GM12865 (cell line): ENCODE results near the gene HSPBP1.

Experiments
- DNase-seq: peaks from one replicate; pipeline ENCODE4 v3.0.0; 2010; ENCODE audit warnings: low read depth
- H3K4me3 ChIP-seq: 2 replicates; pipeline ENCODE4 v1.5.1; 2011; ENCODE audit warnings: mild to moderate bottlenecking, low read depth, low read length, control low read depth
- TF ChIP-seq, protein P1 (sequence below): IDR thresholded peaks from 2 replicates; pipeline ENCODE4 v1.5.1; 2011; ENCODE audit warnings: low read length, control low read depth, low read depth, inconsistent platforms; ENCODE audit not compliant: insufficient read depth; ENCODE audit errors: missing control alignments

The HSPBP1 gene

DNA sequence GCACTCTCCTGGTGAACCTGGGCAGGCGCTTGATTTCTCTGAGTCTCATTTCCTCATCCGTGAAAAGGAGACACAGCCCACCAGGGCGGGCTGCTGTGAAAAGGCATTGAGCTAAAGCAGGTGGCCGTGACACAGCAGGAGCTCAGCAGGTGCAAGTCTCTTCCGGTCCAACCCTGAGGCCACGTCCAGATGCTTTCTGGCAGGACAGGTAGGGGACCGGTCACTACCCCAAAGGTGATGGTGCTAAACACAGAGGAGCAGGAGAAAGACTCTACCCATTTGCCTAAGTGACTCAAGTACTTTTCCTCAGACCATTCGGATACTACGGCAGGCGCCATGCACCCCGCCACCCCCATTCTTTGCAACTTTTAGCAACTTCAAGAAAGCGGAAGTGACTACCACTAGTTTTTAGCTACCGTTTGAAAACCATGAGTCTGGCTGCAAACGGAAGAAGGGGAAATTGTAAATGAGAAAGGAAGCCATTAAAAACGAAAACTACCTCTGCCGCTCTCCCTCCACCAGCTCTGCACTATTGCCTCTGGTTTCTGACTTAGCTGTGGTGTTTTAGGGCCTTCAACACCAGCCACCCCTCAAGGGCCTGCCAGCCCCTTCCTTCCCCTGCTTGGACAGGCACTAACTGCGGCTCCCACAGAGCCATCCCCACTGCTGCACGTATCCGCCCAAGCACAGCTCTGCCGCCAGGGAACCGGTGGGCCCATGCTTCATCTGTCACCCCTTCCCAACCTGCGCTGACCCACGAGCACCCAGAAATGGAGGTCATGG, 25.9 kb downstream of the HSPBP1 start:
- DNase-seq: peak; percentile 90
- peak overlapping the region; percentile 91 for H3K4me3 ChIP-seq
- TF ChIP-seq, protein P1, sequence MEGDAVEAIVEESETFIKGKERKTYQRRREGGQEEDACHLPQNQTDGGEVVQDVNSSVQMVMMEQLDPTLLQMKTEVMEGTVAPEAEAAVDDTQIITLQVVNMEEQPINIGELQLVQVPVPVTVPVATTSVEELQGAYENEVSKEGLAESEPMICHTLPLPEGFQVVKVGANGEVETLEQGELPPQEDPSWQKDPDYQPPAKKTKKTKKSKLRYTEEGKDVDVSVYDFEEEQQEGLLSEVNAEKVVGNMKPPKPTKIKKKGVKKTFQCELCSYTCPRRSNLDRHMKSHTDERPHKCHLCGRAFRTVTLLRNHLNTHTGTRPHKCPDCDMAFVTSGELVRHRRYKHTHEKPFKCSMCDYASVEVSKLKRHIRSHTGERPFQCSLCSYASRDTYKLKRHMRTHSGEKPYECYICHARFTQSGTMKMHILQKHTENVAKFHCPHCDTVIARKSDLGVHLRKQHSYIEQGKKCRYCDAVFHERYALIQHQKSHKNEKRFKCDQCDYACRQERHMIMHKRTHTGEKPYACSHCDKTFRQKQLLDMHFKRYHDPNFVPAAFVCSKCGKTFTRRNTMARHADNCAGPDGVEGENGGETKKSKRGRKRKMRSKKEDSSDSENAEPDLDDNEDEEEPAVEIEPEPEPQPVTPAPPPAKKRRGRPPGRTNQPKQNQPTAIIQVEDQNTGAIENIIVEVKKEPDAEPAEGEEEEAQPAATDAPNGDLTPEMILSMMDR: no peak

DNA sequence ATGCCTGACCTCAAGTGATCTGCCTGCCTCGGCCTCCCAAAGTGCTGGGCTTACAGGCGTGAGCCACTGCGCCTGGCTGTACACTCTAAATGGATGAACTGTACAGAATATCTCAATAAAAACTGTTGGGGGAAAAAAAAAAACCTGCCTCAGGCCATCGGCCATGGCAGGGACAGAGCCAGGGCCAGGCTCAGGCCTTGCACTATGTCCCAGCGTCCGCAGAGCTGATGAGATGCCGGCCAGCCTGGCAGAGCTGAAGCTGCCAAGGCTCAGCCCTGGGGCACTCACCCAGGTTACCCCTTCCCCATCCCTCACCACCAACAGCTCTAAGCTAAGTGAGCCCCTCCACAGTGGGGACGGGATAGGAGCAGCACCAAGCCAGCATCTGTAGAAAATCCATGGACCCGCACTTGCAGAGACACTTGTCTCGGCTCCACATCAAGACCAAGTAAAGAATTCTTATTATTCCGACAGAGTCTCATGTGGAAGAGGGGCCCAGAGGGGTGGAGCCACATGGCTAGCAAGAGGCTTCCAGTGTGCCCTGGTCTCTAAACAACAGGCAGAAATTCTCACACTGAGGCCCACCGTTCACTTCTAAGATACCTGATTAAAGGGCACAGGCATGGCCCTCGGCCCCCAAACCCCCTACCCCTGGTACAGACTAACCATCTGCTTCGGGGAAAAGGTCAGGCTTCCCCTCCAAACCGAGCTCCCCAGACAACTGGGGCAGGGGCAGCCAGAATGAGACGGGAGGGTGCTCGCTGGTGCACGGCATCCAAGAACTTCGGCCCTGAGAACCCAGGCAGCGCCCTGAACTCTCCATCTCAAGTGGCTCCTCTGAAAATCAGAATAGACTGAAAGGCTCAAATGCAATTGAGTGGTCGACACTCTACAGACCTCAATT, 26.9 kb downstream of the HSPBP1 start:
- H3K4me3 ChIP-seq: peak overlapping the region; percentile 91
- DNase-seq: peak; percentile 31
- TF ChIP-seq, protein P1: no peak

DNA sequence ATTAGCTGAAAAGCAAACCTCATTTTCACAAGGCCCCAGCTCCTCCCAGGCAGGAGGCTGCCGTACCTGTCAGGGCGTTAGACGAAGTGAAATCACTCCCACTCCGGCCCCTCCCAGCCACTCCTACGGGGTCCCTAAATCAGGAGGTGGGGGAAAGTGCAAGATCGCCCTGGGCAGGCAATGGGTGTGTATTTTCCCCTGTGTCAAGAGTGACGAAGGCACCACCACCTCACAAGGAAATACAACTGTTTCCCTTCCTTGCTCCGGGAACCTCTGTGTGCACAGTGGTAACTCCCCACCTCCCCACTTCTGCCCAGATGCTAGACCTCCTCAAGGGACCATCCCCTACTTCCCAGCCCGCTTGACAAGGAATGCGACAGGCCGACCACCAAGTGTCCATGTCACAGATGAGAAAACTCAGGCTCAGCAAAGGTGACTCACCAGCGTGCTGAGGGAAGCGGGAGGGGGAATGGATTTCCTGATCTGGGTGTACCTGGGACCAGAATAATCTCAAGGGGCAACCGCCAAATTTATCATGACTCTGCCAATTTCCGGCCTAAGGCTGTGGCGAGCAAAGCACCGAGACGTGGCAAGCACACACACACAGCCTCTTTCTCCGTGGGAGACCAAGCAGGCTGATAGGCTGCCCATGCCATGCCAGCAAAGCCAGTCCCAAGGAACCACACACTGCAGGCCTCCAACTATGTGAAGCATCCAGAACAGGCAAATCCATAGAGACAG, 28.4 kb downstream of the HSPBP1 start:
- H3K4me3 ChIP-seq: peak overlapping the region; percentile 4; the same call in 1 of the 2 replicates
- peak; percentile 61 for DNase-seq
- TF ChIP-seq, protein P1: no peak

DNA sequence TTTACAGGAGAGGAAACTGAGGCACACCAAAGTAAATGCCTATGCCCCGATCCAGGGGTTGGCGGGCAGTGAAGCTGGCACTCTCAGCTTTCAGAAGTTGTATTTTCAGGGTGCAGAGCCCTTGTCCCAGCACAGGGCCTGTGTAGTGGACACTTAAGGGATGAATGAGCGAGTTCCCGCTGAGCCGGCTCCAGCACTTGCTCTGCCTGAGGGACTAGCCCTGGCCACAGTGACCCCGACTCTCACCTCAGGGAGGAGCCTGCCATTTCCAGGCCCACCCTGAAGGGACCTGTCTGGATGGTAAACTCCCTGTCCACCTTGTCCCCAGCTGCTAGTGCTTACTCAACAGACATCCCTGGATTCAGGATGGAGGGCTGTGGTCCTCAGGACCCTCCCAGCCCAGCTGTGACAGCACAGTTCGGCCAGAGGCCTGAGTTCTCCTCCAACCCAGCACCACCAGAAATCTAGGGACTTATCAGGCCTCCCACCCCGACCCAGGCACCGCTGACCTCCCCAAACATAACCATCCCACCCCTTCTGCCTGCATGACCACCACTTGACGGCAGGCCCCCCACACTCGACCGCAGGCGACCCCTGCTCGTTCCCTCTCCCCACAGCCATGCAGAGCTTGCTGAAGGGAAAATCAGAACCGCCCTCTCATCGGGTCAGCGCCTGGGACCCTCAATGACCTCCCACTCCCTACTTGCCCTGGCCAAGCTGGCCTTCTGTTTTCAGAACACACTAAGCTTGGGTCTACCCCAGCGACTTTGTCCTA, 29.5 kb downstream of the HSPBP1 start:
- TF ChIP-seq, protein P1: no peak
- H3K4me3 ChIP-seq: no peak overlapping the region
- DNase-seq: no peak

DNA sequence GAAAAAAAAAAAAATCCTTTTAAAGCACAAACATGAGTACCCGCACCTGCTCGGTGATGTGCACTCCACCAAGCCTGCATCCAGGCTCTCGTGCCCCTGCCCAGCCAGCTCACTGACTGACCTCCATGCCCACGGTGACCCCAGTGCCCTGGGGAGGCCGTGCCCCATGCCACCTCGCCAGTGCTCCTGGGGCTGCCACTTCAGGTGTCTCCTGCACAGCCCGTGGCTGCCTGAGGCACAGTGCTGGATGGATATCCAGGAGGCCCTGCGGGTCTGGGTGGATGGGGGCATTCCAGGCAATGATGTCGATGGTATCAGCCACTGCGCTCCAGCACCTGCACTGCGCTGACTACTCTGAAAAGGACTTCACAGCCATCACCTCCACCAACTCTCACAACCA, 30.1 kb downstream of the HSPBP1 start:
- no peak overlapping the region for H3K4me3 ChIP-seq
- TF ChIP-seq, protein P1: no peak
- DNase-seq: no peak

DNA sequence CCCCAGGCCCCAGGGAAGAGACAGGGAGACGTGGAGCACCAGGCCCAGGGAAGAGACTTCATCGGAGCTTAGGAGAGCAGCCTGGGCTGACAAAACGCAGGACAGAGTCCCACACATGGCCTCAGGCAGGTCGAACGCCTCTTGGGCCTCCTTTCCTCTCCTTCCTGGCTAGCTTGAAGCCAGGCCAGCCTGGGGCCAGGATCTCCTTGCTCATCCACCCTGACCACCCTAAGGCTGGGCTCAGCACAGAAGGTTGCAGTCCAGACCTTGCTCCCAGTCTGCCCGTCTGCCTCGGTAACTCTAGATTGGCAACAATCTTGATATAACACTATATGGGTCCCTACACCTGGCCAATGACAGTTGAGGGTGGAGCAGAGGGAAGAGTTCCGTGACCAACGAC, 31.2 kb downstream of the HSPBP1 start:
- no peak for DNase-seq
- no peak overlapping the region for H3K4me3 ChIP-seq
- TF ChIP-seq, protein P1: no peak
